GM12878 (cell line): ENCODE results near the gene S1PR3.

Experiments
- CHD4 ChIP-seq: fragments of 200-600 bp; sonication (generic); IDR thresholded peaks from 2 replicates; pipeline ENCODE4 v1.6.1; 2016; ENCODE audit warnings: mild to moderate bottlenecking
- EZH2 ChIP-seq: IDR thresholded peaks from 2 replicates; pipeline ENCODE4 v1.6.1; 2012; ENCODE audit warnings: low read depth, mild to moderate bottlenecking, control low read depth, inconsistent platforms, low read length, borderline replicate concordance; ENCODE audit not compliant: control insufficient read depth
- MEF2B ChIP-seq: fragments of 450-650 bp; IDR thresholded peaks from 2 replicates; pipeline ENCODE4 v1.6.1; 2018; ENCODE audit warnings: mild to moderate bottlenecking, moderate library complexity; ENCODE audit not compliant: partially characterized antibody, poor library complexity, severe bottlenecking
- RFX5 ChIP-seq: IDR thresholded peaks from 2 replicates; pipeline ENCODE4 v1.6.1; 2011; ENCODE audit warnings: low read depth, low read length, improper control_type of control experiment
- TF ChIP-seq, protein P1 (sequence below), 3 experiments: IDR thresholded peaks in 2 of 3; conservative IDR thresholded peaks in 1 of 3; 2 replicates each; pipeline ENCODE4 v1.5.1; 2011; ENCODE audit warnings: low read depth in 3 of 3, low read length in 3 of 3, mild to moderate bottlenecking in 3 of 3, control low read depth in 2 of 3, moderate library complexity in 2 of 3, inconsistent platforms in 1 of 3, mixed read lengths in 1 of 3; ENCODE audit not compliant: control insufficient read depth in 2 of 3, insufficient read depth in 1 of 3; ENCODE audit errors: extremely low read depth in 1 of 3

DNA sequence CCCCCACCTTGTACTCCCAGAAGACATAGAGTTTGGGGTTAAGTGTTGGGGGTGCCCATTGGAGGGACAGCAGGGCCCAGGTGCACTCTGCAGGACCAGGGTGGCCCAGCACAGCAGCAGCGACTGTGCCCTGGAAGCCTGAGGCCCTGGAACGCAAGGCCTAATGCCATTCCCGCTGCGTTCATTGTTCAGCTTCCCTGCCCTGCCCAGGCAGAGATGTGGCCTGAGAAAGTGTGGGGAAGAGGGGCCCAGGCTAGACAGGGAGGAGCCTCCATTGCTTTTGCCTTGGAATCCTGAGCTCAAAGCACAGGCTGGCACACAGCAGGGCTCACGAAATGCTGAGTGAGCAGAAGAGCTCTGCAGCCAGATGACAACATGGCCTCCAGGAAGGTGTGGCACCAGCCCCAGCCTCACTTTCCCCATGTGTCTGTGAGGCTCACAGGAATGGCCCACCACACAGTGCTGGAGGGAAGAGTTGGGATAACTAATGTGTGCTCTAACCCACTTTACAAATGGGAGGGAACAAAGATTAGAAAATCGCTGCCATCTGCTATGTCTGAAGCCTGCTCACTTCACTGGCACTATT lies 19.4 kb downstream of the S1PR3 start:
- TF ChIP-seq MEF2B (no peak), RFX5 (no peak), CHD4 (no peak), EZH2 (no peak)
- TF ChIP-seq, protein P1, sequence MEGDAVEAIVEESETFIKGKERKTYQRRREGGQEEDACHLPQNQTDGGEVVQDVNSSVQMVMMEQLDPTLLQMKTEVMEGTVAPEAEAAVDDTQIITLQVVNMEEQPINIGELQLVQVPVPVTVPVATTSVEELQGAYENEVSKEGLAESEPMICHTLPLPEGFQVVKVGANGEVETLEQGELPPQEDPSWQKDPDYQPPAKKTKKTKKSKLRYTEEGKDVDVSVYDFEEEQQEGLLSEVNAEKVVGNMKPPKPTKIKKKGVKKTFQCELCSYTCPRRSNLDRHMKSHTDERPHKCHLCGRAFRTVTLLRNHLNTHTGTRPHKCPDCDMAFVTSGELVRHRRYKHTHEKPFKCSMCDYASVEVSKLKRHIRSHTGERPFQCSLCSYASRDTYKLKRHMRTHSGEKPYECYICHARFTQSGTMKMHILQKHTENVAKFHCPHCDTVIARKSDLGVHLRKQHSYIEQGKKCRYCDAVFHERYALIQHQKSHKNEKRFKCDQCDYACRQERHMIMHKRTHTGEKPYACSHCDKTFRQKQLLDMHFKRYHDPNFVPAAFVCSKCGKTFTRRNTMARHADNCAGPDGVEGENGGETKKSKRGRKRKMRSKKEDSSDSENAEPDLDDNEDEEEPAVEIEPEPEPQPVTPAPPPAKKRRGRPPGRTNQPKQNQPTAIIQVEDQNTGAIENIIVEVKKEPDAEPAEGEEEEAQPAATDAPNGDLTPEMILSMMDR (IDR thresholded peaks at IDR 0.05 in 2 of 3, conservative IDR thresholded peaks at IDR 0.05 in 1 of 3; ENCODE audit: control insufficient read depth in 2 of 3, extremely low read depth in 1 of 3, insufficient read depth in 1 of 3, low read depth in 3 of 3, low read length in 3 of 3) = no peak
